HEK293 (cell line): Measurements from ENCODE around the gene NOS1.

ENCODE experiments used
- CTCF ChIA-PET: fragments of 350-600 bp; formaldehyde crosslinking; extraction: SDS; loops from one replicate; lab custom pipeline; 2021; ENCODE audit warnings: antibody characterized with exemption; lab: Yijun Ruan, JAX
- POLR2A ChIA-PET: fragments of 300-600 bp; formaldehyde crosslinking; extraction: SDS; loops from one replicate; lab custom pipeline; 2020; ENCODE audit warnings: antibody characterized with exemption, inconsistent platforms; lab: Yijun Ruan, JAX
- H3K27ac ChIP-seq: fragments of 200-500 bp; sonication (Bioruptor generic); 2 replicates; pipeline ENCODE4 v1.5.1; 2014; ENCODE audit warnings: low read depth, low read length, control low read depth, inconsistent platforms; ENCODE audit errors: extremely low read depth
- H3K36me3 ChIP-seq, 2 experiments: fragments of 200-500 bp in 1 of 2; sonication (Bioruptor generic) in 1 of 2; 1 replicate in 1 of 2; 2 replicates in 1 of 2; pipeline ENCODE4 v1.5.1; 2014 to 2017; ENCODE audit warnings: inconsistent platforms in 2 of 2, low read length in 2 of 2; ENCODE audit not compliant: control insufficient read depth in 2 of 2, insufficient read depth in 1 of 2
- H3K4me1 ChIP-seq: fragments of 200-500 bp; sonication (Bioruptor generic); 2 replicates; pipeline ENCODE4 v1.5.1; 2014; ENCODE audit warnings: mild to moderate bottlenecking, low read length, inconsistent platforms; ENCODE audit not compliant: control insufficient read depth, insufficient read depth
- H3K4me3 ChIP-seq: 2 replicates; pipeline ENCODE4 v1.5.1; 2011; ENCODE audit warnings: low read depth, mild to moderate bottlenecking, control low read depth, low read length, moderate library complexity
- H3K9me3 ChIP-seq: fragments of 200-500 bp; sonication (Bioruptor generic); 2 replicates; pipeline ENCODE4 v1.5.1; 2014; ENCODE audit warnings: low read depth, low read length, inconsistent platforms; ENCODE audit not compliant: control insufficient read depth, insufficient read depth
- EGR2 ChIP-seq: fragments of 450-650 bp; formaldehyde crosslinking; IDR thresholded peaks from 2 replicates; pipeline ENCODE4 v1.5.1; 2016; ENCODE audit warnings: low read depth, missing biosample characterization, missing genetic modification characterization
- HOXC10 ChIP-seq: sonication (generic); formaldehyde crosslinking; IDR thresholded peaks from 2 replicates; pipeline ENCODE4 v1.8.1; 2023; ENCODE audit warnings: mild to moderate bottlenecking, missing genetic modification reagents
- MZF1 ChIP-seq: fragments of 450-650 bp; formaldehyde crosslinking; IDR thresholded peaks from 2 replicates; pipeline ENCODE4 v1.5.1; 2017; ENCODE audit warnings: missing biosample characterization, missing genetic modification characterization, borderline replicate concordance
- RBAK ChIP-seq: fragments of 450-650 bp; formaldehyde crosslinking; IDR thresholded peaks from 2 replicates; pipeline ENCODE4 v1.5.1; 2016; ENCODE audit warnings: missing biosample characterization, missing genetic modification characterization
- SALL2 ChIP-seq: fragments of 450-650 bp; formaldehyde crosslinking; IDR thresholded peaks from 2 replicates; pipeline ENCODE4 v1.5.0; 2017; ENCODE audit warnings: missing biosample characterization, mild to moderate bottlenecking, missing genetic modification characterization, borderline replicate concordance
- SP7 ChIP-seq: fragments of 450-650 bp; formaldehyde crosslinking; IDR thresholded peaks from 2 replicates; pipeline ENCODE4 v1.5.1; 2016; ENCODE audit warnings: missing biosample characterization, missing genetic modification characterization
- ZBTB17 ChIP-seq: fragments of 450-650 bp; formaldehyde crosslinking; IDR thresholded peaks from 2 replicates; pipeline ENCODE4 v1.5.1; 2016; ENCODE audit warnings: missing biosample characterization, missing genetic modification characterization
- ZBTB8A ChIP-seq: fragments of 450-650 bp; formaldehyde crosslinking; IDR thresholded peaks from 2 replicates; pipeline ENCODE4 v1.5.1; 2016; ENCODE audit warnings: missing biosample characterization, missing genetic modification characterization
- ZNF121 ChIP-seq: fragments of 450-650 bp; formaldehyde crosslinking; IDR thresholded peaks from 2 replicates; pipeline ENCODE4 v1.5.1; 2016; ENCODE audit warnings: missing biosample characterization, missing genetic modification characterization
- ZNF133 ChIP-seq: fragments of 450-650 bp; formaldehyde crosslinking; IDR thresholded peaks from 2 replicates; pipeline ENCODE4 v1.5.1; 2016; ENCODE audit warnings: missing biosample characterization, missing genetic modification characterization
- ZNF184 ChIP-seq: fragments of 450-650 bp; IDR thresholded peaks from 2 replicates; pipeline ENCODE4 v1.5.1; 2018; ENCODE audit warnings: missing biosample characterization, mild to moderate bottlenecking, missing genetic modification characterization
- ZNF24 ChIP-seq: fragments of 450-650 bp; formaldehyde crosslinking; IDR thresholded peaks from 2 replicates; pipeline ENCODE4 v1.5.1; 2016; ENCODE audit warnings: missing biosample characterization, missing genetic modification characterization
- ZNF311 ChIP-seq: fragments of 450-650 bp; formaldehyde crosslinking; IDR thresholded peaks from 2 replicates; pipeline ENCODE4 v1.5.1; 2017; ENCODE audit warnings: missing biosample characterization, missing genetic modification characterization, borderline replicate concordance
- ZNF335 ChIP-seq: fragments of 450-650 bp; formaldehyde crosslinking; conservative IDR thresholded peaks from 2 replicates; pipeline ENCODE4 v1.5.1; 2016; ENCODE audit warnings: missing biosample characterization, missing genetic modification characterization
- ZNF548 ChIP-seq: fragments of 450-650 bp; formaldehyde crosslinking; IDR thresholded peaks from 2 replicates; pipeline ENCODE4 v1.5.1; 2016; ENCODE audit warnings: missing biosample characterization, missing genetic modification characterization
- ZNF560 ChIP-seq: fragments of 450-650 bp; formaldehyde crosslinking; IDR thresholded peaks from 2 replicates; pipeline ENCODE4 v1.5.1; 2017; ENCODE audit warnings: missing biosample characterization, missing genetic modification characterization, borderline replicate concordance
- ZNF600 ChIP-seq: fragments of 450-650 bp; formaldehyde crosslinking; IDR thresholded peaks from 2 replicates; pipeline ENCODE4 v1.5.1; 2016; ENCODE audit warnings: missing biosample characterization, missing genetic modification characterization
- ZNF626 ChIP-seq: fragments of 450-650 bp; sonication (Bioruptor Pico); formaldehyde crosslinking; IDR thresholded peaks from 2 replicates; pipeline ENCODE4 v1.5.1; 2018; ENCODE audit warnings: missing biosample characterization, missing genetic modification characterization, inconsistent platforms
- ZNF654 ChIP-seq: fragments of 450-650 bp; formaldehyde crosslinking; IDR thresholded peaks from 2 replicates; pipeline ENCODE4 v1.5.1; 2016; ENCODE audit warnings: low read depth, missing biosample characterization, missing genetic modification characterization
- ZNF670 ChIP-seq: fragments of 450-650 bp; formaldehyde crosslinking; IDR thresholded peaks from 2 replicates; pipeline ENCODE4 v1.5.1; 2016; ENCODE audit warnings: missing biosample characterization, missing genetic modification characterization, low read depth
- ZNF701 ChIP-seq: fragments of 450-650 bp; formaldehyde crosslinking; IDR thresholded peaks from 2 replicates; pipeline ENCODE4 v1.5.1; 2016; ENCODE audit warnings: missing biosample characterization, missing genetic modification characterization
- ZNF76 ChIP-seq: fragments of 450-650 bp; formaldehyde crosslinking; IDR thresholded peaks from 2 replicates; pipeline ENCODE4; 2016; ENCODE audit warnings: low read depth, missing biosample characterization, missing genetic modification characterization, borderline replicate concordance
- ZNF776 ChIP-seq: fragments of 450-650 bp; formaldehyde crosslinking; IDR thresholded peaks from 2 replicates; pipeline ENCODE4 v1.5.0; 2017; ENCODE audit warnings: missing biosample characterization, missing genetic modification characterization, borderline replicate concordance
- TF ChIP-seq, protein P1 (sequence below): fragments of 450-650 bp; formaldehyde crosslinking; IDR thresholded peaks from 2 replicates; pipeline ENCODE4 v1.5.1; 2016; ENCODE audit warnings: missing biosample characterization, missing genetic modification characterization
- TF ChIP-seq, protein P2 (sequence below): fragments of 450-650 bp; formaldehyde crosslinking; IDR thresholded peaks from 2 replicates; pipeline ENCODE4 v1.5.1; 2016; ENCODE audit warnings: missing biosample characterization, missing genetic modification characterization
- TF ChIP-seq, protein P3 (sequence below): fragments of 450-650 bp; formaldehyde crosslinking; IDR thresholded peaks from 2 replicates; pipeline ENCODE4 v1.5.1; 2016; ENCODE audit warnings: missing biosample characterization, missing genetic modification characterization
- TF ChIP-seq, protein P4 (sequence below): fragments of 450-650 bp; formaldehyde crosslinking; IDR thresholded peaks from 2 replicates; pipeline ENCODE4 v1.5.1; 2016; ENCODE audit warnings: missing biosample characterization, missing genetic modification characterization, low read depth
- TF ChIP-seq, protein P5 (sequence below): fragments of 450-650 bp; formaldehyde crosslinking; IDR thresholded peaks from 2 replicates; pipeline ENCODE4 v1.5.1; 2016; ENCODE audit warnings: missing biosample characterization, missing genetic modification characterization, borderline replicate concordance
- TF ChIP-seq, protein P6 (sequence below): fragments of 450-650 bp; formaldehyde crosslinking; IDR thresholded peaks from 2 replicates; pipeline ENCODE4 v1.5.1; 2016; ENCODE audit warnings: missing biosample characterization, missing genetic modification characterization

Gene NOS1

DNA sequence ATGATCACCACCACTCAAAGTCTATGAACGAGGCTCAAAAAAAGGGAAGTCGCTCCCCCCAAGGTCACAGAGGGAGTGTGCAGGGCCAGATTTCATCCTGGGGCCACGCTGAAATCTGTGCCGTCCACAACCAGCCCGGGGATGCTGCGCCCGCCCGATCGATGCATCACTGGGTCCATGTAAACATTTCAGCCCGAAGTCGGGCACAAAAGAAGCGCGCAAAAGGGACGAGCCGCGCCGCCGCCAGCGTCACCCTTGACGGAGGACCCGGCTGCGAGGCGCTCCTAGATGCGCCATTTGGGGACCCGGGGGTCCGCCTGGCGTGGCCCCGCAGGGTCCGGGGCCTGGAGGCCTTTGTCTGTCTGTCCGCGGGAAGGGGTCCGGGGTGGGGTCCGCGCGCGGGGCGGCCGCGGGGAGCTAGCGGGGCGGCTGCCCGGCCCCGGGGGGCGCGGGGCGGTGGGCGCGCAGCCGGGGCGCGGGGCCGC is 171.7 kb downstream of the NOS1 start (continued):
- TF ChIP-seq, protein P1, sequence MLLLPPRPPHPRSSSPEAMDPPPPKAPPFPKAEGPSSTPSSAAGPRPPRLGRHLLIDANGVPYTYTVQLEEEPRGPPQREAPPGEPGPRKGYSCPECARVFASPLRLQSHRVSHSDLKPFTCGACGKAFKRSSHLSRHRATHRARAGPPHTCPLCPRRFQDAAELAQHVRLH: no peak
- TF ChIP-seq, protein P2, sequence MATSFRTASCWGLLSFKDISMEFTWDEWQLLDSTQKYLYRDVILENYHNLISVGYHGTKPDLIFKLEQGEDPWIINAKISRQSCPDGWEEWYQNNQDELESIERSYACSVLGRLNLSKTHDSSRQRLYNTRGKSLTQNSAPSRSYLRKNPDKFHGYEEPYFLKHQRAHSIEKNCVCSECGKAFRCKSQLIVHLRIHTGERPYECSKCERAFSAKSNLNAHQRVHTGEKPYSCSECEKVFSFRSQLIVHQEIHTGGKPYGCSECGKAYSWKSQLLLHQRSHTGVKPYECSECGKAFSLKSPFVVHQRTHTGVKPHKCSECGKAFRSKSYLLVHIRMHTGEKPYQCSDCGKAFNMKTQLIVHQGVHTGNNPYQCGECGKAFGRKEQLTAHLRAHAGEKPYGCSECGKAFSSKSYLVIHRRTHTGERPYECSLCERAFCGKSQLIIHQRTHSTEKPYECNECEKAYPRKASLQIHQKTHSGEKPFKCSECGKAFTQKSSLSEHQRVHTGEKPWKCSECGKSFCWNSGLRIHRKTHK: no peak
- peak; percentile 90 for TF ChIP-seq ZNF335 (tag by site-specific recombination)

DNA sequence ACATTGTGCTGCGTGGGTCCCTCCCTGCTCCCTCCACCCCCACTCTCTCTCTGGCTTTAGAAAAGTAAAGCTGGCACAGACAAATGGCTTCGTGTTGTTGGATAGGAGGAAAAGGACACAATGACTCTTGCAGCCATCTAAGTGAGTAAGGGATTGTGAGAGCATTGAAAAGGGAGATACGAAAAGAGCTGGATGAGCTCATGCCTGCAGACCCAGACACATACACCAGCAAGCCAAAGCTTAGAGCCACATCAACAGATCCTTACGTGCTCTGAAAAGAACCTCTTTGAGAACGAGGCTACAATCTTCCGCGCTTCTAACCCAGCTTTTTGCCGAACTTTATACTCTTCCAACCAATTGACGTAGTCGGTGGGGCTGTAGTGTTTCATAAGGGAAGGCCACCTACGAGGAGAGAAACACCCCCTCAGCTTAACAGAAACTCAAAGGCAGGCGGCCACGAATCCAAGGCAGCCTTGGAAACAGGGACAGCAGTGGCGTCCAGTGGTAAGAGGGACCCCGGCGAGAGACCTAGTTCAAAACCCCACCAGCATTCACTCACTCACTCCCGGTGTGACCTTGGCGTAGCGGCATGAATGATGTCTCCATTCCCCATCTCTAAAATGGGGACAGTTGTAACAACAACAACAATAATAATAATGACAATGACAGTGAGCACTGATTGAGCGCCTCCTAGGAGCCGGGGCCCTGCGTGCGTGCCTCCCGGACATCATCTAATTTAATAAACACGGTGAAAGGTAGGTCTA is 172.3 kb downstream of the NOS1 start:
- ChIA-PET CTCF (interaction anchor here (0.6 to 0.7 kb wide), 2 partner anchors 45 to 654 kb away, joined by 3 read pairs; no protein-coding TSS in a partner anchor), POLR2A (interaction anchor here (0.6 kb wide), 1 partner anchor 68 kb away, joined by 3 read pairs; no protein-coding TSS in a partner anchor)
- H3K27ac ChIP-seq: no peak overlapping the region; the same call in 1 of the 2 replicates
- TF ChIP-seq, protein P3, sequence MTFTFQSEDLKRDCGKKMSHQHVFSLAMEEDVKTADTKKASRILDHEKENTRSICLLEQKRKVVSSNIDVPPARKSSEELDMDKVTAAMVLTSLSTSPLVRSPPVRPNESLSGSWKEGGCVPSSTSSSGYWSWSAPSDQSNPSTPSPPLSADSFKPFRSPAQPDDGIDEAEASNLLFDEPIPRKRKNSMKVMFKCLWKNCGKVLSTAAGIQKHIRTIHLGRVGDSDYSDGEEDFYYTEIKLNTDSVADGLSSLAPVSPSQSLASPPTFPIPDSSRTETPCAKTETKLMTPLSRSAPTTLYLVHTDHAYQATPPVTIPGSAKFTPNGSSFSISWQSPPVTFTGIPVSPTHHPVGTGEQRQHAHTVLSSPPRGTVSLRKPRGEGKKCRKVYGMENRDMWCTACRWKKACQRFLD: no peak
- TF ChIP-seq, protein P4, sequence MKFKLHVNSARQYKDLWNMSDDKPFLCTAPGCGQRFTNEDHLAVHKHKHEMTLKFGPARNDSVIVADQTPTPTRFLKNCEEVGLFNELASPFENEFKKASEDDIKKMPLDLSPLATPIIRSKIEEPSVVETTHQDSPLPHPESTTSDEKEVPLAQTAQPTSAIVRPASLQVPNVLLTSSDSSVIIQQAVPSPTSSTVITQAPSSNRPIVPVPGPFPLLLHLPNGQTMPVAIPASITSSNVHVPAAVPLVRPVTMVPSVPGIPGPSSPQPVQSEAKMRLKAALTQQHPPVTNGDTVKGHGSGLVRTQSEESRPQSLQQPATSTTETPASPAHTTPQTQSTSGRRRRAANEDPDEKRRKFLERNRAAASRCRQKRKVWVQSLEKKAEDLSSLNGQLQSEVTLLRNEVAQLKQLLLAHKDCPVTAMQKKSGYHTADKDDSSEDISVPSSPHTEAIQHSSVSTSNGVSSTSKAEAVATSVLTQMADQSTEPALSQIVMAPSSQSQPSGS: no peak
- TF ChIP-seq ZNF701 (tag by site-specific recombination) (no peak), ZNF776 (tag by site-specific recombination) (no peak), ZNF548 (tag by site-specific recombination) (no peak), ZNF670 (tag by site-specific recombination) (no peak), ZNF121 (tag by site-specific recombination) (no peak), ZNF311 (tag by site-specific recombination) (no peak), ZNF24 (tag by site-specific recombination) (peak; percentile 25; the same call in 1 of the 2 replicates), RBAK (tag by site-specific recombination) (no peak), ZNF184 (no peak), ZBTB17 (tag by site-specific recombination) (peak; percentile 33; the same call in 1 of the 2 replicates), EGR2 (tag by site-specific recombination) (no peak), ZBTB8A (tag by site-specific recombination) (no peak), HOXC10 (CRISPR knock-in tag) (no peak), MZF1 (no peak), SALL2 (tag by site-specific recombination) (no peak), SP7 (tag by site-specific recombination) (no peak), ZNF76 (no peak), ZNF654 (tag by site-specific recombination) (no peak), ZNF335 (tag by site-specific recombination) (no peak), ZNF626 (tag by site-specific recombination) (no peak), ZNF600 (tag by site-specific recombination) (peak; percentile 90), ZNF560 (tag by site-specific recombination) (no peak), ZNF133 (tag by site-specific recombination) (no peak)
- TF ChIP-seq, protein P5, sequence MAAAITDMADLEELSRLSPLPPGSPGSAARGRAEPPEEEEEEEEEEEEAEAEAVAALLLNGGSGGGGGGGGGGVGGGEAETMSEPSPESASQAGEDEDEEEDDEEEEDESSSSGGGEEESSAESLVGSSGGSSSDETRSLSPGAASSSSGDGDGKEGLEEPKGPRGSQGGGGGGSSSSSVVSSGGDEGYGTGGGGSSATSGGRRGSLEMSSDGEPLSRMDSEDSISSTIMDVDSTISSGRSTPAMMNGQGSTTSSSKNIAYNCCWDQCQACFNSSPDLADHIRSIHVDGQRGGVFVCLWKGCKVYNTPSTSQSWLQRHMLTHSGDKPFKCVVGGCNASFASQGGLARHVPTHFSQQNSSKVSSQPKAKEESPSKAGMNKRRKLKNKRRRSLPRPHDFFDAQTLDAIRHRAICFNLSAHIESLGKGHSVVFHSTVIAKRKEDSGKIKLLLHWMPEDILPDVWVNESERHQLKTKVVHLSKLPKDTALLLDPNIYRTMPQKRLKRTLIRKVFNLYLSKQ (tag by site-specific recombination): no peak
- TF ChIP-seq, protein P6, sequence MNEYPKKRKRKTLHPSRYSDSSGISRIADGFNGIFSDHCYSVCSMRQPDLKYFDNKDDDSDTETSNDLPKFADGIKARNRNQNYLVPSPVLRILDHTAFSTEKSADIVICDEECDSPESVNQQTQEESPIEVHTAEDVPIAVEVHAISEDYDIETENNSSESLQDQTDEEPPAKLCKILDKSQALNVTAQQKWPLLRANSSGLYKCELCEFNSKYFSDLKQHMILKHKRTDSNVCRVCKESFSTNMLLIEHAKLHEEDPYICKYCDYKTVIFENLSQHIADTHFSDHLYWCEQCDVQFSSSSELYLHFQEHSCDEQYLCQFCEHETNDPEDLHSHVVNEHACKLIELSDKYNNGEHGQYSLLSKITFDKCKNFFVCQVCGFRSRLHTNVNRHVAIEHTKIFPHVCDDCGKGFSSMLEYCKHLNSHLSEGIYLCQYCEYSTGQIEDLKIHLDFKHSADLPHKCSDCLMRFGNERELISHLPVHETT (tag by site-specific recombination): no peak

More for the DNA sequence above, 172.3 kb downstream of the NOS1 start:
- Histone ChIP-seq H3K4me3 (peak overlapping the region; percentile 100), H3K4me1 (no peaks in the 10 kb centered on the region), H3K36me3 (peaks cover 29 to 30% of the 10 kb centered on the region in 2 experiments), H3K9me3 (no peaks in the 10 kb centered on the region)
